ENCODE results near the gene CUX1. TPM values are rescaled to one million over a fixed set of nuclear protein-coding genes. Genes with fewer than 3 reads are reported as not detected.

The CUX1 gene
- total RNA-seq, 1 experiment from 2014 or later = 54.8 TPM

GRCh38 chr7:102255916-102256315, 438.5 kb downstream of the CUX1 start:
- no peak overlapping the region for H3K4me3 Mint-ChIP-seq (ENCODE audit: low read depth, unreplicated experiment)
- CTCF ChIA-PET = interaction anchor here (0.7 kb wide), 1 partner anchor 123 kb away, joined by 3 read pairs; no protein-coding TSS in a partner anchor
- no peaks in the 10 kb centered on the region for H3K9me3 Mint-ChIP-seq (ENCODE audit: low read depth, unreplicated experiment)
- intact Hi-C loops (cut with micrococcal nuclease; ENCODE audit: unreplicated experiment) = no loop called here
- no peaks in the 10 kb centered on the region for H3K27me3 Mint-ChIP-seq (ENCODE audit: unreplicated experiment)
- no TSS peak for BruUV-seq (replicated peaks)
- no peak overlapping the region for H3K27ac Mint-ChIP-seq (ENCODE audit: unreplicated experiment)
- DNase-seq = no peak
- no peak for TF ChIP-seq CTCF (IDR thresholded peaks at IDR 0.05; ENCODE audit: unreplicated experiment)
- H3K4me1 Mint-ChIP-seq (ENCODE audit: low read depth, unreplicated experiment) = no peaks in the 10 kb centered on the region
- H3K36me3 Mint-ChIP-seq (ENCODE audit: insufficient read depth, unreplicated experiment) = no peaks in the 10 kb centered on the region

- no peaks in the 10 kb centered on the region for H3K36me3 Mint-ChIP-seq (ENCODE audit: insufficient read depth, unreplicated experiment)
- intact Hi-C loops (cut with micrococcal nuclease; ENCODE audit: unreplicated experiment) = no loop called here
- no peak for TF ChIP-seq CTCF (IDR thresholded peaks at IDR 0.05; ENCODE audit: unreplicated experiment)
- no TSS peak for BruUV-seq (replicated peaks)
- no peaks in the 10 kb centered on the region for H3K27me3 Mint-ChIP-seq (ENCODE audit: unreplicated experiment)
- CTCF ChIA-PET = no interaction called here
- no peak overlapping the region for H3K4me3 Mint-ChIP-seq (ENCODE audit: low read depth, unreplicated experiment)
- DNase-seq = no peak
- no peaks in the 10 kb centered on the region for H3K4me1 Mint-ChIP-seq (ENCODE audit: low read depth, unreplicated experiment)
- H3K27ac Mint-ChIP-seq (ENCODE audit: unreplicated experiment) = no peak overlapping the region
- H3K9me3 Mint-ChIP-seq (ENCODE audit: low read depth, unreplicated experiment) = no peaks in the 10 kb centered on the region
Observed at GRCh38 chr7:102258073-102258748, 440.8 kb downstream of the CUX1 start.

GRCh38 chr7:102258749-102259107, 441.3 kb downstream of the CUX1 start:
- no TSS peak for BruUV-seq (replicated peaks)
- CTCF ChIA-PET = no interaction called here
- Mint-ChIP-seq H3K27me3 (ENCODE audit: unreplicated experiment) (no peaks in the 10 kb centered on the region), H3K27ac (ENCODE audit: unreplicated experiment) (no peak overlapping the region), H3K4me3 (ENCODE audit: low read depth, unreplicated experiment) (no peak overlapping the region), H3K36me3 (ENCODE audit: insufficient read depth, unreplicated experiment) (no peaks in the 10 kb centered on the region), H3K9me3 (ENCODE audit: low read depth, unreplicated experiment) (no peaks in the 10 kb centered on the region), H3K4me1 (ENCODE audit: low read depth, unreplicated experiment) (no peaks in the 10 kb centered on the region)
- no peak for TF ChIP-seq CTCF (IDR thresholded peaks at IDR 0.05; ENCODE audit: unreplicated experiment)
- DNase-seq = no peak
- intact Hi-C loops (cut with micrococcal nuclease; ENCODE audit: unreplicated experiment) = no loop called here

GRCh38 chr7:102260856-102261255, 443.4 kb downstream of the CUX1 start:
- Mint-ChIP-seq H3K4me1 (ENCODE audit: low read depth, unreplicated experiment) (no peaks in the 10 kb centered on the region), H3K4me3 (ENCODE audit: low read depth, unreplicated experiment) (no peak overlapping the region), H3K27ac (ENCODE audit: unreplicated experiment) (no peak overlapping the region), H3K27me3 (ENCODE audit: unreplicated experiment) (peaks cover 3% of the 10 kb centered on the region), H3K9me3 (ENCODE audit: low read depth, unreplicated experiment) (no peaks in the 10 kb centered on the region), H3K36me3 (ENCODE audit: insufficient read depth, unreplicated experiment) (no peaks in the 10 kb centered on the region)
- no TSS peak for BruUV-seq (replicated peaks)
- no peak for TF ChIP-seq CTCF (IDR thresholded peaks at IDR 0.05; ENCODE audit: unreplicated experiment)
- intact Hi-C loops (cut with micrococcal nuclease; ENCODE audit: unreplicated experiment) = no loop called here
- CTCF ChIA-PET = no interaction called here
- no peak for DNase-seq
